Muscle layer of colon (tissue), 2 donors: ENCODE data around the gene CKS1B.
A peak's percentile ranks its signal among the peaks of the same experiment; 100 is the strongest.

Source experiments
- H3K27ac ChIP-seq: one replicate; pipeline ENCODE4 v1.7.0; 2013; ENCODE audit warnings: low read depth, mild to moderate bottlenecking, low read length, moderate library complexity
- H3K27me3 ChIP-seq, 2 donors: one replicate each; pipeline ENCODE4 v1.7.0; 2013; ENCODE audit warnings: low read length in 2 of 2, mild to moderate bottlenecking in 2 of 2; ENCODE audit not compliant: insufficient read depth in 2 of 2, control insufficient read depth in 1 of 2
- H3K36me3 ChIP-seq: one replicate; pipeline ENCODE4 v1.7.0; 2013; ENCODE audit warnings: mild to moderate bottlenecking, low read length; ENCODE audit not compliant: insufficient read depth
- H3K4me1 ChIP-seq: one replicate; pipeline ENCODE4 v1.7.0; 2013; ENCODE audit warnings: mild to moderate bottlenecking, low read length; ENCODE audit not compliant: insufficient read depth
- H3K4me3 ChIP-seq, 2 donors: one replicate each; pipeline ENCODE4 v1.7.0; 2013; ENCODE audit warnings: low read length in 2 of 2, low read depth in 1 of 2, mild to moderate bottlenecking in 1 of 2, moderate library complexity in 1 of 2
- H3K9ac ChIP-seq: one replicate; pipeline ENCODE4 v1.7.0; 2013; ENCODE audit warnings: low read length
- H3K9me3 ChIP-seq: one replicate; pipeline ENCODE4 v1.7.0; 2013; ENCODE audit warnings: mild to moderate bottlenecking, low read length
- donor health status: abdominal sarcoma.
- donor health status: Adenocarcinoma of cecum.

CKS1B gene

DNA sequence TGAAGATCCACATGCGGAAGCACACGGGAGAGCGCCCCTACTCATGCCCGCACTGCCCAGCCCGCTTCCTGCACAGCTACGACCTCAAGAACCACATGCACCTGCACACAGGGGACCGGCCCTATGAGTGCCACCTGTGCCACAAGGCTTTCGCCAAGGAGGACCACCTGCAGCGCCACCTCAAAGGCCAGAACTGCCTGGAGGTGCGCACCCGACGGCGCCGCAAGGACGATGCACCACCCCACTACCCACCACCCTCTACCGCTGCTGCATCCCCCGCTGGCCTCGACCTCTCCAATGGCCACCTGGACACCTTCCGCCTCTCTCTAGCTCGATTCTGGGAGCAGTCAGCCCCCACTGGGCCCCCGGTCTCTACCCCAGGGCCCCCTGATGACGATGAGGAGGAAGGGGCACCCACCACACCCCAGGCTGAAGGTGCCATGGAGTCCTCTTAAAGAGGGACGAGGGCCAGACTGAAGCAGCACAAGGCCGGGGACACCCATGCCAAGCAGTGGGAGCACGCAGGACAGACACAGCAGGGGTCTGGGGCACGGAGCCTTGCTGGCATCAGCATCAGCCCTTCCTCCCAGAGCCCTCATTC is 41.9 kb downstream of the CKS1B start:
- Histone ChIP-seq H3K36me3 (peaks cover 23% of the 10 kb centered on the region), H3K9me3 (no peaks in the 10 kb centered on the region), H3K27ac (peak overlapping the region; percentile 93), H3K27me3 (no peaks in the 10 kb centered on the region), H3K9ac (peak overlapping the region; percentile 32), H3K4me1 (peaks cover 30% of the 10 kb centered on the region), H3K4me3 (peak overlapping the region in 1 of 2 donors; percentile 18)

DNA sequence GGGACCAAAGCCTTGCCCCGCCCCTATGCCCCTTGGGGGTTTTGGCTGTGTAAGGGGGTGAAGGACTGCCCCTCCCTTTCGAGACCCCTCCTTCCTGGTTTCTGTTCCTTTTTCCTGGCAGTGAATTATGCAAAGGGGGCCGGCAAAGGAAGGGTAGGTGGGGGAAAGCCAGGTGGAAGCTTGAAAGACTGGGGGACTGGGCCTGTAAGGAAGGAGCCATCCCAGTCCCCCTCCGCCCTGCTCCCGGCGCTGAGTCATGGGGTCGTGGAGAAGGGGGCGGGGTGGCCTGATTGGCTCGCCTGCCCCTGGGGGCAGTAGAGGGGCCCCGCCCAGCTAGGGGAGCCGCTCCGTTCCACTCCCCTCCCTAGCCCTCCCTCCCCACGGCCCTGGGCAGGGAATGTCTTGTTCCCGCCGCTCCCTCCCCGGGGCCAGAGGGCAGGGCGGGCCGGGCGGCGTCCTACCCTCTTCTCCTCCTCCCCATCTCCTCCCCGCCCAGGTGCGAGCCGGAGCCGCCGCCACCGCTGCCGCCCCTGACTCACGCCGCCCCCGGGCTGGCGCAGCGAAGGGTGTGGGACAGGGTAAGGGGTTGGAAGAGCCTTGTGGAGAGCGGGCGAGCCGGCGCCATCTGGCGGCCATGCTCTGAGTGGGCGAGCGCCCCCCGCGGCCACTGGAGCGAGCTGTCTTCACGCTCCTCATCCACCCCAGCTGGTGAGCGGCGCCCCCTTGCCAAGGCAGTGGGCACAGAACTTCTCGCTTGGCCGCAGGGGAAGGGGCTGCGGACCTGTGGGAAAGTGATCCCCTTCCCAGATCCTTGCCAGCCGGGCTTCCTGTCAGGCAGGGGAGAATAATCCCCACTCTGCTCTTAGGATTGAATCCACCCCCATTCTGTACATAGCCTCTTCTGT is 42.8 kb downstream of the CKS1B start:
- Histone ChIP-seq H3K27me3 (no peaks in the 10 kb centered on the region), H3K4me3 (peak overlapping the region; percentile 18 to 46), H3K36me3 (peaks cover 23% of the 10 kb centered on the region), H3K4me1 (peaks cover 20% of the 10 kb centered on the region), H3K9me3 (no peaks in the 10 kb centered on the region), H3K9ac (peak overlapping the region; percentile 32), H3K27ac (peak overlapping the region; percentile 93)

DNA sequence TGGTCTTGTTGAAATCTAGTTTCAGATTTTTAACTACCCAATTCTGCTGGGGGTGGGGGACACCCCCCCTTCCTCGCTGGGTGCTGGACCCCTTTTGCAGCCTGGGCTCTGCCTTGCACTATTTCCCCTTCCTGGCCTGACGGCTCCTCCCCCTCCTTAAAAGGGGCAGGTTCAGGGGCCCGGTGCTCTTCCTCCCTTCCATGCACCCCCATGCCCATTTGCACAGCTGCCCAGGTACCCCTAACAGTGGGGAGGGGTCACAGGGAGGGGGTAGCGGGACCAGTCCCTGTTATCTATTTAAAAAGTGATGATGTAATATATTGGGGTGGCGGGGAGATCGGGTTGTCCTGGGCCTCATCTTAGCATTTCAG is 43.5 kb downstream of the CKS1B start:
- peak overlapping the region; percentile 93 for H3K27ac ChIP-seq
- H3K36me3 ChIP-seq: peaks cover 23% of the 10 kb centered on the region
- peaks cover 14% of the 10 kb centered on the region for H3K4me1 ChIP-seq
- no peaks in the 10 kb centered on the region for H3K27me3 ChIP-seq
- H3K9me3 ChIP-seq: no peaks in the 10 kb centered on the region
- H3K4me3 ChIP-seq: peak overlapping the region; percentile 18 to 46
- peak overlapping the region; percentile 23 for H3K9ac ChIP-seq

DNA sequence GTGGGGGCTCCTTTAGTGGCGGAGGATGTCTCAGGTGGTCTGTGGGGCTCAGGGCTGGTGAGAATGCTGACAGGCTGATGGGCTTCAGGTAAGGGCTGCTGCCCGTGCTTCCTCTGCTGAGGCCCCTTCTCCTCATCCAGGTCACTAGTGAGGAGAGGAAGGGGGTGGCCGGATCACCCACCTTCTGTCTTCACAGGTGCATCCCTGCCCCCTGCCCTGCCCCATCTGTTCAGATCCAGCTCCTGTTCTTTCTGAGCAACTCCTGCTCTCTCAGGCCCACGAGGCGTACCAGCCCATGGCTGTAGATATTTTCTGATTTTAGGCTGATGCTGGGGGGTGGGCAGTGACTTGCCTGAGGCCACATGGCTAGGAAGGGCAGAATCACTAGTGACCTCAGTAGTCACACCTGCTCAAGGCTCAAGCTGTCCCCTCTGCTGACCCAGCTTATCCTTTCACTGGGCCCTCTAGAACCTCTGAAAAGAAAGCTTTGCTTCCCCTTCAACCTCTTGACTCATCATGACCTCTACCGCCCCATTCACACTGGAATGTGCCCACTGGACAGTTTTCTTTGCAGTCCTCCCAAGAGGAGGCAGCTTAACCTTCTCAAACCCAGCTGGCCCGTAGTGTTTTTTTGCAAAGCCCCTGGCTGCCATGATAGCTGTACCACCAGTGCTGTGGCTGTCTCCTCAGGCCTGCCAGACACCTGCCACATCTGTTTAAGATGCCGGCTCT is 44.3 kb downstream of the CKS1B start:
- Histone ChIP-seq H3K9ac (no peak overlapping the region), H3K4me1 (peaks cover 14% of the 10 kb centered on the region), H3K9me3 (no peaks in the 10 kb centered on the region), H3K36me3 (peaks cover 23% of the 10 kb centered on the region), H3K27ac (no peak overlapping the region), H3K4me3 (no peak overlapping the region), H3K27me3 (no peaks in the 10 kb centered on the region)

DNA sequence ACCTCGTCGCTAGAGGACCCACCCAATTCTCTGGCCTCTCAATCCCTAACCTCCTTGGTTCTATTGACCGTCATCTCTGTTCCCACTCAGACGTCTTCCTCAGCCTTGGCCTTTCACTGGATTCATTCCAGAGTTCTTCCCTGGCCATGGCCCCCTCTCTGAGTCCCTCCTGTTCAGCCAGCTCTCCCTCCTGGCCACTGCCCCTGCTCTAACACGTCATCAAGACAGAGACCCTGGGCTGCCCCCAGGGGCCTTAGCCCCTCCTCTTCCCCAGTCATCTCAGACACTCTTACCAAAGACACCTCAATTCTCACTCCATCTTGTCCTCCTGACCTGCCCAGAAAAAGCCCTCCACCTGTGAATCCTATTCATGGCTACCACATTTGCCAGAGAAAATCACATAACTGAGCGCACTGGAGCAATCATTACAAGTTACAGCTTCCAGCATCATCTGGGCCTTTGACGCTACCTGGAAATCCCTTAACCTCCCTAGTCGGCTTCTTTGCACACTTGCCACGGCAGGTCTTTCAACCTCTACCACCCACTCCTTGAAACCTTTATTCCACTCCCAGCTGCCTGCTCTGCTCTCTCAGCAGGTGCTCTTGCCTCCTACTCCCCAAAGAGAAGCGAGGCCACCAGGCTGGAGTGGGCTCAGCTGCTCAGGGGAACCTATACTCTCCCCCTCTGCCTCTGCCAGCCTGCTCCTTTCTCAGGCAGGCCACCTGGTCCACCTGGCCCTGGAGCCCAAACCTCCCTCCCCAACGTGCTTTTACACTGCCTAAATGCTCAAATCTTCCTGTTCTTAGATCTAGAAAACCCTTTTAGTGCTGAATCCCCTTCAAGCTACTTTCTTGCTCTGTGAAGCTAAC is 45.1 kb downstream of the CKS1B start:
- Histone ChIP-seq H3K4me1 (peaks cover 14% of the 10 kb centered on the region), H3K9me3 (no peaks in the 10 kb centered on the region), H3K36me3 (peaks cover 14% of the 10 kb centered on the region), H3K27ac (no peak overlapping the region), H3K27me3 (no peaks in the 10 kb centered on the region), H3K4me3 (no peak overlapping the region), H3K9ac (no peak overlapping the region)

DNA sequence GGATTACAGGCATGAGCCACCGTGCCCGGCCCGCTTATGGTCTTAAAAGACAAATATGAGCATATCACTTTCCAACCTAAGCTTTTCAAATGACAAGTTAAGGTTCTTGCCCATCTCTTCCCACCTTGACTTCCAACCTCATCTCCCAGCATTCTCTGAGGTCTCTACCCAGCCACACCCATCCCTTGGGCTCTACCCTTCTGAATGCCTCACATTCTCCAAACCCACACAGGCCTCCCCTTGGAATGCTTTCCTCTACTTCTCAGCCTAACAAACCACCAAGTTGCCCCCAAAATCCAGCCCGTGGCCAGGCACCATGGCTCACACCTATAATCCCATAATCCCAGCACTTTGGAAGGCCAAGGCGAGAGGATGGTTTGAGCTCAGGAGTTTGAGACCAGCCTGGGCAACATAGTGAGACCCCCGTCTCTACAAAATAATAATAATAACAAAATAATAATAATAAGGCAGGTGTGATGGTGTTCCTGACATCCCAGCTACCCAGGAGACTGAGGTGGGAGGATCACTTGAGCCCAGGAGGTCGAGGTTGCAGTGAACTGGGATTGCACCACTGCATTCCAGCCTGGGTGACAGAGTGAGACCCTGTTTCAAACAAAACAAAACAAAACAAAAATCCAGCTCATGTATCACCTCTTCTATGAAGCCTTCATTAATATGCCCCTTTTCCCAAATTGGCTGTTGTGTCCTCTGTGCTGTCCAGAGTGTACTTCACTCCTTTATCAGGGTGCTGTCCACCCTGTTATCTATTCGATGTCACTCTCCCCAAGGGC is 47.9 kb downstream of the CKS1B start:
- no peak overlapping the region for H3K9ac ChIP-seq
- no peak overlapping the region for H3K27ac ChIP-seq
- no peaks in the 10 kb centered on the region for H3K27me3 ChIP-seq
- H3K4me3 ChIP-seq: no peak overlapping the region
- H3K4me1 ChIP-seq: peaks cover 7% of the 10 kb centered on the region
- H3K36me3 ChIP-seq: no peaks in the 10 kb centered on the region
- no peaks in the 10 kb centered on the region for H3K9me3 ChIP-seq

DNA sequence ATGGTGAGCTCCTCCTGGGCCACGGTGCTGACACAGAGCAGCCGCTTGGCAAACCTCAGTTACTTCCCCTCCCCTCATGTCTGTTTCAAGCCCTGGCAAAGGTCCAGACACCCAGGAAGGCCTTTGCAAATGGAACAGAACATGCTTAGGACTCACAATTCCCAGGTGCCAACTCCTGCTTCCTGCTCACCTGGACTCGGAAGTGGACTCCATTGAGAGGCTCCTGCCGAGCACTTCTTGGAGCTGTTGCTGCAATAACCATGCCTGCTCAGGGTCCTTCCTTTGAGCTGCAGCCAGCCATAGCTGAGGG is 48.4 kb downstream of the CKS1B start:
- peaks cover 4% of the 10 kb centered on the region for H3K4me1 ChIP-seq
- no peak overlapping the region for H3K27ac ChIP-seq

DNA sequence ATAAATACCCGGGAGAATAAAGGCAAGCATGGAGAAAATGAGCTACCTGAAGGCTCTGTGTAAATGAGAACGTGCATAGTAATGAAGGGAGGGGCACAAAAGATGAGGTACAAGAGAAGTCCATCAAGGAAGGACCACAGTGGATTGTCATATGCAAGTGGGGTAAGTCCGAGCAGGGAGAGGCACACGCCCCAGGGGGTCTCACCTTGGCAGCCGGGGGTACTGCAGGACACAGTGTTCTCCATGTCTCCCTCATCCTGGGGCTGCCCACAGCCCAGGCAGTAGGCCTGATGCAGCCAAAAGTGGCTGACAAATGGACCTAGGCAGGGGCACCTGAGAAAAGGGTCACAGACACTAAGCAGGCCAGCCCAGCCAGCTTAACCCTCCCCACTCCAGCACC is 49.1 kb downstream of the CKS1B start:
- H3K27ac ChIP-seq: no peak overlapping the region

More for the DNA sequence above, 48.4 kb downstream of the CKS1B start:
- Histone ChIP-seq H3K9me3 (no peaks in the 10 kb centered on the region), H3K27me3 (no peaks in the 10 kb centered on the region), H3K36me3 (no peaks in the 10 kb centered on the region), H3K9ac (no peak overlapping the region), H3K4me3 (no peak overlapping the region)

DNA sequence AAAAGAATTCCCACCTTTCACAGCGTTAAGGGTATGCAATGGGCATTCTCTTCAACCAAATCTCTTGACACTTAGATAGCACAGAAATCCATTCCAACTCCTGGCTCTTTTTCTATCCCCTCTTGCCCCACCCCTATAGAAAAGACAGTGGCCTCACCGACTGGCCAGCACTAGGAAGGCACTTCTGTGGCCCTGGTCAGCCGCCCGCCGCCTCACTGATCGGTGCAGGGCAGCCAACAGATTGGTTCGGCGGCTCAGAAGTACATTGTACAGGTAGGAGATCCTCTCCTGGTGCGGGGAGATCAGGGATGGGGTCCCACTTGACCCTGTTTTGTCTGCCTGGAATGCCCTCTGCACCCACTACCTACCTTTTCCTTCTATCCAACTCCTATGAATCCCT is 49.8 kb downstream of the CKS1B start:
- H3K27me3 ChIP-seq: no peaks in the 10 kb centered on the region
- H3K4me1 ChIP-seq: no peaks in the 10 kb centered on the region
- no peak overlapping the region for H3K9ac ChIP-seq
- no peaks in the 10 kb centered on the region for H3K36me3 ChIP-seq
- H3K4me3 ChIP-seq: no peak overlapping the region
- no peaks in the 10 kb centered on the region for H3K9me3 ChIP-seq
- no peak overlapping the region for H3K27ac ChIP-seq

More for the DNA sequence above, 49.1 kb downstream of the CKS1B start:
- Histone ChIP-seq H3K27me3 (no peaks in the 10 kb centered on the region), H3K9me3 (no peaks in the 10 kb centered on the region), H3K4me3 (no peak overlapping the region), H3K9ac (no peak overlapping the region), H3K4me1 (no peaks in the 10 kb centered on the region), H3K36me3 (no peaks in the 10 kb centered on the region)

DNA sequence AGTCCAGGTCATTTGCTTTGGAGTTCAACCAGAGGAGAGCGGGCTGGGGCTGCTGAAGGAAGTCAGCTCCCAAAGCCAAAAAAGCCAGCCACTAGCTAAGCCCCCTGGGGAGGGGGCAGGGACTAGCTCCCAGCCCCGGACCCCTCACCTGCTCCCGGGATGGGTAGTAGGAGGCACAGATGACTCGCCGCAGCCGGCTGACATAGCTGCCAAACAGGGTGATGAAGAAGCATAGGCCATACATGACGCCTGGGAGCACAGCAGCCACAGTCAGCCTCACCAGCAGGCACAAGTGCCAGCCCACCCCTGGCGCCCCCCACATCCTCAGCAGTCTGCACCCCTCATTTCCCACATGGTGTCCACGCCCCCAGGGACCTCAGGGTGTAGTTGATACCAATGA is 51.7 kb downstream of the CKS1B start:
- Histone ChIP-seq H3K4me1 (no peaks in the 10 kb centered on the region), H3K36me3 (no peaks in the 10 kb centered on the region), H3K4me3 (no peak overlapping the region), H3K9me3 (no peaks in the 10 kb centered on the region), H3K27me3 (no peaks in the 10 kb centered on the region), H3K9ac (no peak overlapping the region), H3K27ac (no peak overlapping the region)
